Fibroblast of skin of scalp (primary cell): ENCODE data around the gene WT1.
A peak's percentile ranks its signal among the peaks of the same experiment; 100 is the strongest.
"Not testable (repeated sequence)": the region's sequence is repeated elsewhere in the genome, so short reads cannot be mapped to it uniquely, and the experiment has no call there.

Source experiments
- DNase-seq: peaks from one replicate; pipeline ENCODE4 v3.0.0-alpha.2; 2013

The WT1 gene

GRCh38 chr11:32386770-32387377, 48.5 kb downstream of the WT1 start:
- DNase-seq, result no peak

DNA sequence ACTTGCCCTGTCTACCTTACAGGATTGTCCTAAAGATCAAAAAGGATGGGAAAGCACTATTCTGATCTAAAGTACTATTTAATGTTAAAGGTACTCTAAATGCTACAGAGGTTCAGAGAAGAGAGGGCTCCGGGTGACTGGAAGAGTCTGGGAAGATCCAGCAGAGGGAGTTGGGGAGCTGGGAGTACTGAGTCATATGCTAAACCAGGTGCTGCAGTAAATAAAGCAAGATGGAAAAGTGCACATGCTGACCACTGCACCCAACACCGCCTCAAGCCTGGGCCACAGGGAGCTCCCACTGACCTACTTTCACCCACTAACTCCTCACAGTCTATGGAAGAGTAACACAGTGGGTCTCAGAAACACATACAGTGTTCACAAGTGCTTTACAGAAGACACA, 49.3 kb downstream of the WT1 start:
- peak; percentile 5 for DNase-seq

GRCh38 chr11:32382339-32383049, 52.8 kb downstream of the WT1 start:
- DNase-seq, result no peak

DNA sequence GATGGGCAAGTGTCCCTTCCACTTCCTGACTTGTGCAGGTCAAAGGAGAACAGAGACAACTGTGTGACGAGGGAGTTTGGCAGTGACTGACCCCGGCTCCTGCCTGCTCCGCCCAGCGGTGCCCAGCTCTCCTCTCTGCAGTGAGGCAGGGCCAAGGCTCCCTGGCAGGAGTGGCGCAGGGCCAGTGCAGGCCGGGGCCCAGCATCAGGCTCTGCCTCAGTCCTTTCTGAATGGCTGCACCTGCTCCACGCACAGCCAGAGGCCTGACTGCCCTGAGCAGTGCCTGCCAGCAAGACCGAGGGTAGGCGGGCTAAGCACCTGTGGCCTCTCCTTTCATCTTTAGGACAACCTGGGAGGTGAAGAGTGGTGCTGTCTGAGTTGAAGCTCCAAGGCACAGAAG, 54.2 kb downstream of the WT1 start:
- no peak for DNase-seq

GRCh38 chr11:32379719-32380118, 55.6 kb downstream of the WT1 start:
- no peak for DNase-seq

- DNase-seq, result no peak
Measured at GRCh38 chr11:32375826-32376225, 59.5 kb downstream of the WT1 start.

GRCh38 chr11:32374261-32374711, 61.1 kb downstream of the WT1 start:
- no peak for DNase-seq

DNA sequence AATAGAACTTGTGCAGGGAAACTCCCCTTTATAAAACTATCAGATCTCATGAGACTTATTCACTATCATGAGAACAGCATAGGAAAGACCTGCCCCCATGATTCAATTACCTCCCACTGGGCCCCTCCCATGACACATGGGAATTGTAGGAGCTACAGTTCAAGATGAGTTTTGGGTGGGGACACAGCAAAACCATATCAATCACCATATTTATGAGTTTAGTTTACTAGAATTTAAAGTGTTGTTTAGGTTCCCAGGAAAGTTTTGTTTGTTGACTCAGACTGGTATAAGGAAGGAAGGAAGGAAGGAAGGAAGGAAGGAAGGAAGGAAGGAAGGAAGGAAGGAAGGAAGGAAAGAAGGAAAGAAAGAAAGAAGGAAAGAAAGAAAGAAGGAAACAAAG, 65.4 kb downstream of the WT1 start:
- not testable (repeated sequence) for DNase-seq

- peak; percentile 15 for DNase-seq
Measured at GRCh38 chr11:32366666-32367065, 68.7 kb downstream of the WT1 start.

GRCh38 chr11:32365192-32365591, 70.1 kb downstream of the WT1 start:
- DNase-seq, result no peak

- DNase-seq, result no peak
Measured at GRCh38 chr11:32358729-32359128, 76.6 kb downstream of the WT1 start.

- DNase-seq, result no peak
Measured at GRCh38 chr11:32353884-32354283, 81.5 kb downstream of the WT1 start.

DNA sequence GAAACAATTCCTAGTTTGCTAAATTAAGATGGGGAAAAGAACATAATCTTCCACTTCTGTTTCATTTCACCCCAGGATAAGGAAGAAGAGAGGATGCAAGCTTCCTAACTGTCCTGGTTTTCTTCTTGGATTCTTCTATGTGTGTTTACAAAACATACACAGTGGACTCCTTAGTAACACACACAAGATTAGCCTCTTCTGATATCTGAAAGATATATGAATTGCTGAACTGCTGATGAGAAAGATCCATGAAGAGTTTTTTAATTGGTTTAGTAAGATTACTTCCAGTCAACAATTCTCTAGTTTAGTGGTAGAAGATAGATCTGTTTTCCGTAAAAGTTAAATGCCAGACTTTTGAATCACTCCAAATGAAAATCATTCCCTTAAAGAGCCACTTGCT, 86.8 kb downstream of the WT1 start:
- no peak for DNase-seq

DNA sequence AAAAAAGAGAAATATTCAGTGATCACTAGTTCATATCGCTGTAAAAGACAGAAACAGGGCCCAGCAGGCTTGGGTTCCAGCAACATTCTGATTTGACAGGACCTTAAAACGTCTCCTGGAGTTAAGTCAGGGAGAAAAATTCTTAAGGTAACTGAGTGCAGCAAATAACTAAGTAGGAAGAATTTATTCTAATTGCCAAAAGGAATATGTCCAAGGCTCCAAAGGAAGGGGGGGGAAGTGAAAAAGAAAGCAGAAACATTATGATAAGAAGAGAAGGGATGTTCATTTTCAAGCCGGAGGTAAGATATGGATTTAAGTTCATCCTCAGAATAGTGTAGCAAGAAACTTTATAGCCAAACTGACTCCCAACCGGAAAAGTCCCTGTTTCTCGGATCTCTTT, 90.4 kb downstream of the WT1 start:
- DNase-seq, result no peak

- DNase-seq, result no peak
Measured at GRCh38 chr11:32343325-32344008, 91.9 kb downstream of the WT1 start.

GRCh38 chr11:32341620-32342613, 93.4 kb downstream of the WT1 start:
- DNase-seq, result no peak

- DNase-seq, result no peak
Measured at GRCh38 chr11:32340181-32340580, 95.2 kb downstream of the WT1 start.
